GM21528 (cell line): ENCODE measurements around the gene PPP2CA.
"Not testable (repeated sequence)": the region's sequence is repeated elsewhere in the genome, so short reads cannot be mapped to it uniquely, and the experiment has no call there.

Experiments used
- ATAC-seq: cut with Tn5 transposase; IDR thresholded peaks from one replicate; pipeline ENCODE4 v1.9.1; 2021; ENCODE audit warnings: mild to moderate bottlenecking, moderate library complexity; ENCODE audit not compliant: unreplicated experiment, low FRiP score

The PPP2CA gene

GRCh38 chr5:134246771-134247427 is 21.0 kb upstream of the PPP2CA start:
- no peak for ATAC-seq

GRCh38 chr5:134245692-134246091 is 19.8 kb upstream of the PPP2CA start:
- ATAC-seq = no peak

DNA sequence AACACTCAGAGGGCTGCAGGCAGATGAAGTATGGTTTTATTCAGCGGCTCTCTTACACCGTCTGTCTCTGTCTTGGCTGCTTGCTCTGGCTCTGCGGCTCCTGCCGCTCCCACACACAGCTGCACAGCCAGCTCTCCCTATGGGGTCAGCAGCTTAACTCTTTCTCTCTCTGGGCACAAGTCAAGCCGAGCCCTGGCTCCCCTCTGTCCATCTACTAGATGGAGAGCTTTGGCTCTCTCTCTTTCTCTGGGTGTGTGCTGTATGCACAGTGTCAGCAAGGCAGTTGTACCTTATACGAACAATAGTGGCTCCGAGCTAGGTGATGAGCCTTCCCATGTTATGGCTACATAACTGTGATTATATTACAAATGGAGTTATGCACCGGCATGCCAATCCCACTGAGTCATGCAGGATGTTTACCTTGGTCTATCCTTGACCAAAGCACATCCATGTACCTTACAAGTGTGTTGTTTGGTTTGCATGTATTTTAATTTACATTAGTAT is 19.3 kb upstream of the PPP2CA start:
- ATAC-seq = no peak

- no peak for ATAC-seq
Observed at GRCh38 chr5:134242146-134242545, 16.3 kb upstream of the PPP2CA start.

- ATAC-seq = no peak
Observed at GRCh38 chr5:134240421-134240962, 14.6 kb upstream of the PPP2CA start.

- no peak for ATAC-seq
Observed at GRCh38 chr5:134236820-134237219, 10.9 kb upstream of the PPP2CA start.

DNA sequence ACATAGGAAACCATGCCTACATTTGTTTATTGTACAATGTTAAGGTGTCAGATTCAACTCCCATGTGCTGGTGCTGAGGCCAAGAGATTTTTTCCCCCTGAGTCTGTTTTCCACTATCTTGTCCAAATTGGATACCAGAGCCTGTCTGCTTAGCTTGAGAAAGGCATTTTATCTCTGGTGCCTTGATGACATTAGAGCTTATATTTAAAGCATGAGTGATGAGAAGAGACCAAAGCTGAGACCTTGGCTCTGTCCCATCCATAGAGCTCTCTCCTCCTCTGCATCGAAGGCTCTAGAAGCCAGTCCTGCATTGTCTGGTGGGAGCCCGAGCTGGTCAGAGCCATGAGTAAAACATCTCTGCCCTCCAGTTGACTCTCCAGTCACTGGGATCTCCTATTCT is 10.4 kb upstream of the PPP2CA start:
- ATAC-seq = no peak

DNA sequence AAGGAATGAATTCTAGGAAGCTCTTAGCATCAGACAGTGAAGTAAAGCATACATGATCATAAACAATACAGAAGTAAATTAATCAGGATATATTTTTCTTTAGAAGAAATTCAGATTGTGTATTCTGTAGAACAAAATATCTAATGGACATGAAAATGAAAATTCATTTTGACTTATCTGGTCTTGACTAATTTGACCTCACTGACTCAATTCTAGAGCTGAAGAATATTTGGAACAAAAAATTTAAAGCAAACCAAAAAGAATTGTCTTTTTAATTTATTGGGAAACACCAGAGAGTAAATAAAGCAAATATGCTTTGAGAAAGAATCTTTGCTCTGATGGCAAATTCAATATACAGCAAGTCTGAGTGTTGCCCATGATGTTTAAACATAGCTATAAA is 2.8 kb upstream of the PPP2CA start:
- no peak for ATAC-seq

DNA sequence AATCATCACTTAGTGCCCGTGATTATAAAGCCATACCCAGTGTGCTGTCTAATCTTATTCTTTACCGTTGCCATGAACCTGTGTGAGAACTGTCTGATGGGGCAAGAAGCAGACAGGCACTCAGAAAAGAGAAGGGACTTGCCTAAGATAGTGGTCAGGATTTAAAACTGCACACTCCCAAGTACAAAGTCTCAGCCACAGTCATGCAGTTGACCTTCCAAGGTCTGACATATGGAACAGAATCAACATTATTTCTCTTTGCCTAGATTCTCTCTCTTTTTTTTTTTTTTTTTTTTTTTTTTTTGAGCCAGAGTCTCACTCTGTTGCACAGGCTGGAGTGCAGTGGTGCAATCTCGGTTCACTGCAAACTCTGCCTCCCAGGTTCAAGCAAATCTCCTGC is 1.9 kb upstream of the PPP2CA start:
- ATAC-seq = no peak

- ATAC-seq = no peak
Observed at GRCh38 chr5:134227259-134227658, 1.4 kb upstream of the PPP2CA start.

GRCh38 chr5:134226441-134227192 is 744 bp upstream of the PPP2CA start:
- peak; percentile 41 for ATAC-seq

DNA sequence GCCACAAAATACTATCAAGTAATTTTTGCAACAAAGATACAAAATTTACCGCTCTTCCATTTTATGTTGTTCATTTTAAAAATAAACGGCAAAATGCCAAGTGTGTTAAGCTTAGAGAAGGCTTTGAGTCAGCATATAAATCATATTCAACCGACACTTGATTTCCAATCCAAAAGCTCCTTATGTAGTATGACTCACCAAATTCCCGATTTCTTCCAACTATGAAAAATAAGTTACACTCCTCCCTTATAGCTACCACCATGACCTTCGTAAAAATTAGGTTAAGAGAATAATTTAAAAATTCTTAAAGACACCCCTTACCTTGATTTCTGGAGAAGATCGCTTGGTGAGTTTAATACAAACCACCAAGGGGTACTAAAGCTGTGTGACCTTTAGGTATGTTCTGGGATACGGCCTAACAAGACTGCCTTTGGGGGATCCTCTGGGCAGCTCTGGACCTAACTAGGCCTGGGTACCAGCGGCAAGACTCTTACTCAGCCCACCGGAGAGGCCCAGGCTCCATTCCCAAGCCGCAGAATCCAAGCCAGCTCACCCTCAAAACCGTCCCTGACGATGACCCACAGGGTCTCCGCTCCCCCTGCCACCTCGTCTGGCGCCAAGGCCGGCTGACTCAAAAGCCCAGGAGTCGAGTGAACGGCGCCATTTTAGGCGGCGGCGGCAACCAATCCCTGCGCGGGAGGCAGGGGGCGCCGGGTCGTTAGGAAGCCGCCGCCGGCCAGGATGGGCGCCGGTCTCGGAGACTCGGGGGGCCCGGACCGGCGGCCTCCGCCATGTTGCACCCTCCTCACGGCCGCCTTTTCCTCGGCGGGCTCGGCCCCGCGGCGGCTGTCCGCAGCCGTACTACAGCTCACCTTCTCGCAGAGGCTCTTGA is 739 bp downstream of the PPP2CA start:
- peak; percentile 45 for ATAC-seq

- no peak for ATAC-seq
Observed at GRCh38 chr5:134223406-134224248, 2.2 kb downstream of the PPP2CA start.

DNA sequence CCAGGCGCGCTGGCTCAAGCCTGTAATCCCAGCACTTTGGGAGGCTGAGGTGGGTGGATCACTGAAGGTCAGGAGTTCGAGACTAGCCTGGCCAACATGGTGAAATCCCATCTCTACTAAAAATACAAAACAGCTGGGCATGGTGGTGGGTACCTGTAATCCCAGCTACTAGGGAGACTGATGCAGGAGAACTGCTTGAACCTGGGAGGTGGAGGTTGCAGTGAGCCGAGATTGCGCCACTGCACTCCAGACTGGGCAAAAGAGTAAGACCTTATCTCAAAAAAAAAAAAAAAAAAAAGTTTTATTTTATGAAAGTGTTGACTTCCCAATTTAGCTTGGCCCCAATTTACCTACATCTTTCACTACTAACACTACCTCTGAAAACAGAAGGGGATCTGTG is 4.2 kb downstream of the PPP2CA start:
- ATAC-seq = not testable (repeated sequence)

DNA sequence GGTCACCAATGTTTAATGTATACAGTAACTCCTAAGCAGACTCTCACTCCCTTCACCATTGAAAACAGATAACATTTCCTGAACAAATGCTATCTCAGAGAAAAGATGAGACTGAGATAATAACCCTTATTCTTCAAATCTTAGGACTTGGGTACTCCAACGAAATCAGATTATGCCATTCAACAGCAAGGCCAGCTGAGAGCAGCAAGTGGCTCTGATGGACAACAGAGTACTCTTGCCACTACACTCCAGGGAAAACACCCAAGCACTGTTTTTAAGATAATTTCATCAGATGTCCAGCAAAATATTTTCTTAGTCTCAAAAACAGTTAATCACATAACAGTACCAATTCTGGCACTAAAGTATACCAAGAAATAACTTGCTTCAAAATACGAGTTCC is 10.1 kb downstream of the PPP2CA start:
- no peak for ATAC-seq

GRCh38 chr5:134211263-134212031 is 14.4 kb downstream of the PPP2CA start:
- ATAC-seq = not testable (repeated sequence)

- ATAC-seq = no peak
Observed at GRCh38 chr5:134209477-134210245, 16.2 kb downstream of the PPP2CA start.

DNA sequence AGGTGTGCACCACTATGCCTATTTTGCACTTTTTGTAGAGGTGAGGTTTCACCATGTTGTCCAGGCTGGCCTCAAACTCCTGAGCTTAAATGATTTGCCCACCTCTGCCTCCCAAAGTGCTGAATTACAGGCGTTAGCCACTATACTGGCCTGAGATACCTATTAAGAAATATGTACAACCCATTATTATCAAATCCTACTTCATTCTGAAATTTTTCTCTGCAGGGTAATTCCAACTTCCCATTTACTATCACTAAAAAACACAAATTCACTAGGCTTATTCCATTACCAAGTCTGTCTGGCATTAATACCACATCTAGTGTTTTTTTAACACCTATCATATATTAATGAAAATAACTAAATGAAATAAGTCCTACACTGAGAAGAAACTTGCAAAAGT is 18.2 kb downstream of the PPP2CA start:
- ATAC-seq = no peak
